Kidney epithelial cell (primary cell): ENCODE results near the gene TRAIP. TPM values are rescaled to one million over a fixed set of nuclear protein-coding genes. Genes with fewer than 3 reads are reported as not detected.

Source experiments
- DNase-seq: peaks from one replicate; pipeline ENCODE4 v3.0.0-alpha.2; 2010; ENCODE audit warnings: low read depth
- H3K27me3 ChIP-seq: 2 replicates; pipeline ENCODE4 v1.6.0; 2011; ENCODE audit warnings: low read length; ENCODE audit not compliant: control insufficient read depth, insufficient read depth
- H3K36me3 ChIP-seq: 2 replicates; pipeline ENCODE4 v1.5.1; 2011; ENCODE audit warnings: low read length; ENCODE audit not compliant: control insufficient read depth, insufficient read depth
- H3K4me3 ChIP-seq: 2 replicates; pipeline ENCODE4 v1.5.1; 2011; ENCODE audit warnings: low read depth, mild to moderate bottlenecking, control low read depth, low read length
- CTCF ChIP-seq: IDR thresholded peaks from 2 replicates; pipeline ENCODE4 v1.5.1; 2011; ENCODE audit warnings: mild to moderate bottlenecking, moderate library complexity, low read length, control low read depth, inconsistent platforms; ENCODE audit not compliant: insufficient read depth, poor library complexity, severe bottlenecking
- total RNA-seq: library from RNA; depleted of rRNA; stranded (reverse); fragments of >200 nt; gene quantifications from 2 replicates; pipeline ENCODE4 v1.2.3, GENCODE V29; 2015

TRAIP gene
- total RNA-seq, 1 donor from 2014 or later, result 5.4 TPM

DNA sequence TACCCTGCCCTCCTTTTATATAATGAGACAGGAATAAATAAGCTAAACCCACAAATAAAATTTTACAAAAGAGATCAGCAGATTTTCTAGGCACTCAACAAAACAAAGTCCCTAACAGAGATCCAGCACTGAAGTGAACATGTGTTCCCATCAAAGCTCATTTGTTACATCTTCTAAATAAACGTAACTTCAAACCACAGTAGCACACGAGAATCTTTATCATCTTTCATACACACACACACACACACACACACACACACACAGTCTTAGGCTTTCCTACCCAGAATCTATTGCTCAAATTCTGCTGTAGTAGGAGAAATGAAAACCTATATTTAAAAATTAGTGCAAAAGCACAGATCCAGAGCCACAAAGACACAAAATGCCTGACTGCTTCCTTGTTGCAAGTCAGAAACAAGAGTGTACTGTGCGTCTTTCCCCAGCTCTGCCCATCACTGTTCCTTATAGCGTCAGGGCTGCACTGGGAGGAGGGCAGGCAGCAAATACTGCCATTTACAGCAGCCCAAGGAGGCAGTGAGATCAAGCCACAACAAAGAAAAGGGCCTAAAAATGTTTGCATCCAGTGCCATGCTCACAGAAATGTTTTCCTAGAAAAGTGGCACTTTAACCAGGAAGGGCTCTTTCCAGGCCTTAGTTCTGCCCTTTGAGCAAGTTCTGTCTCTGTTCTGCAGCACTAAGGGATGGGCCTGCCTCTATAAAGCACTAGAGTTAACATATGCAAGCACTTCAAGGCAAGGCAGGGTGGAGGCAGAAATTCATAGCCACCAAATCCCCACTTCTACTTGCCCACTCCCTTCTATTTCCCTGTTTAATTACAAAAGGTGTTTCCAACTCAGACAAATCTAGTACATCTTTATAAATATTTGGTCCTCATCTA, 76.0 kb downstream of the TRAIP start:
- Histone ChIP-seq H3K36me3 (peaks cover 2% of the 10 kb centered on the region), H3K27me3 (no peaks in the 10 kb centered on the region), H3K4me3 (no peak overlapping the region)
- DNase-seq, result no peak
- no peak for TF ChIP-seq CTCF

DNA sequence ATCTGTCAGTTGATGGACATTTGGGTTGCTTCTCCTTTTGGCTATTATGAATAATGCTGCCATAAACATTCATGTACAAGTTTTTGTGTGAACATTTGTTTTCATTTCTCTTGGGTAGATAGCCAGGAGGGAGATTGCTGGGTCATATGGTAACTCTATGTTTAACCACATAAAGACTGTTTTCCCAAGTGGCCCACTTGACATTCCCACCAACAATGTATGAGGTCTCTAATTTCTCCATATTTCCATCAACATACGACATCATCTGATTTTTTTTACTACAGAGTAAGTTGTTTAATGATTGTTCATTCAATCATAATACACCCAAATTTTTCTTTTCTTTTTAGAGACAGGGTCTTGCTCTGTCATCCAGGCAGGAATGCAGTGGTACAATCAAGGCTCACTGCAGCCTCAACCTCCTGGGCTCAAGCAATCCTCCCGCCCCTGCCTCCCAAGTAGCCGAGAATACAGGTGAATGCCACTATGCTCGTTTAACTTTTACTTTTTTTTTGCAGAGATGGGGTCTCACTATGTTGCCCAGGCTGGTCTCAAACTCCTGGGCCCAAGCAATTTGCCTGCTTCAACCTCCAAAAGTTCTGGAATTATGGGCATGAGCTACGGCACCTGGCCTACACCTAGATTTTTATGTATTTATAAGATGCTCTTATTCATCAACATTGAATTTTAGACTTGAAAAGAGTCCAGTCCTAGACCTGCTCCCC, 76.8 kb downstream of the TRAIP start:
- no peak for DNase-seq
- H3K36me3 ChIP-seq, result peaks cover 2% of the 10 kb centered on the region
- H3K4me3 ChIP-seq, result no peak overlapping the region
- no peaks in the 10 kb centered on the region for H3K27me3 ChIP-seq
- no peak for TF ChIP-seq CTCF

Other genes starting within 250 kb of the TRAIP start
- gene APEH, start 182.2 kb downstream of the TRAIP start, total RNA-seq, result 141 and 146 TPM in 2 replicates
- 12.4 and 21.6 TPM in 2 replicates for gene MST1, start 167.1 kb downstream of the TRAIP start, total RNA-seq
- gene RNF123, start 167.0 kb downstream of the TRAIP start, total RNA-seq, result 30.0 and 30.8 TPM in 2 replicates
- 2.9 TPM in 1 of 2 replicates, not detected in the other for gene AMIGO3, start 136.9 kb downstream of the TRAIP start, total RNA-seq
- gene GMPPB, start 132.6 kb downstream of the TRAIP start, total RNA-seq, result 44.0 and 53.2 TPM in 2 replicates
- gene IP6K1, start 70.0 kb downstream of the TRAIP start, total RNA-seq, result 37.7 and 39.8 TPM in 2 replicates
- gene CDHR4, start 56.7 kb downstream of the TRAIP start, total RNA-seq, result not detected in 2 replicates
- not detected in 2 replicates for gene INKA1, start 53.3 kb downstream of the TRAIP start, total RNA-seq
- gene UBA7, start 42.6 kb downstream of the TRAIP start, total RNA-seq, result 6.3 and 11.8 TPM in 2 replicates
- gene CAMKV, start 13.3 kb upstream of the TRAIP start, total RNA-seq, result not detected in 2 replicates
- gene MST1R, start 47.3 kb upstream of the TRAIP start, total RNA-seq, result 6.5 and 8.2 TPM in 2 replicates
- 18.1 and 19.1 TPM in 2 replicates for gene MON1A, start 73.2 kb upstream of the TRAIP start, total RNA-seq
- 35.9 and 41.5 TPM in 2 replicates for gene RBM6, start 83.6 kb upstream of the TRAIP start, total RNA-seq
- 84.5 and 94.1 TPM in 2 replicates for gene RBM5, start 232.4 kb upstream of the TRAIP start, total RNA-seq